ENCODE results near the gene RIC3. TPM values are rescaled to one million over a fixed set of nuclear protein-coding genes. Genes with fewer than 3 reads are reported as not detected.

The RIC3 gene
- total and polyA plus RNA-seq, 7 donors: 0.23 to 34.9 (median 14.7) TPM; not detected in 1

GRCh38 chr11:8201644-8202365, 33.0 kb upstream of the RIC3 start:
- no peak for TF ChIP-seq POLR2A (IDR thresholded peaks at IDR 0.05)
- TF ChIP-seq CTCF (IDR thresholded peaks at IDR 0.05): no peak
- TF ChIP-seq EP300 (IDR thresholded peaks at IDR 0.05): no peak
- no peak for TF ChIP-seq POLR2AphosphoS5 (IDR thresholded peaks at IDR 0.05)
- H3K36me3 ChIP-seq: no peaks in the 10 kb centered on the region
- H3K4me3 ChIP-seq: no peak overlapping the region
- DNase-seq: no peak
- intact Hi-C loops (cut with DNase I): no loop called here
- H3K27me3 ChIP-seq: peaks cover 0 to 1% (median 0%) of the 10 kb centered on the region in 3 donors
- 46 to 50% methylated on average over 4 of the region's 4 CpGs for WGBS, 2 donors
- no peak overlapping the region for H3K27ac ChIP-seq
- H3K4me1 ChIP-seq: no peaks in the 10 kb centered on the region
- H3K9me3 ChIP-seq: no peaks in the 10 kb centered on the region

- 70 to 82% methylated on average over 2 of the region's 2 CpGs for WGBS, 2 donors
Observed at GRCh38 chr11:8199676-8200075, 30.9 kb upstream of the RIC3 start.

DNA sequence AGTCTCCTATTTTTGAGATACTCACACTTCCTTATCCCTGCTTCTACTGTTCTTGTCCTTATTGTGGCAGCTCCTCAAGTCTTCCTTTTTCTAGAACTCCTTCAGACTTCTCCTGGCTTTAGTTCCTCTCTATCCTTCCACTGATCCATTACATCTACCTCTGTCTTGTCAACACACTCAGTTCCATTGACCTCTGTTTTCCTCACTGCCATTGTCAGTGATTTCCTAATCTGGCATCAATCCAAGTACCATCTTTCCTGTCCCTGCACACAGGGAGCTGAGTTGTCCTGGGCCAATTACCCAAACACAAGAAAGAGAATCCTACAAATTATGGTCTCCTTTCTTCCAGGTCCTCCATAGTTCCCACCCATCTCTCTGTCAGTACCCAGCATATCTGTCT, 27.9 kb upstream of the RIC3 start:
- no peaks in the 10 kb centered on the region for H3K9me3 ChIP-seq
- no peaks in the 10 kb centered on the region for H3K4me1 ChIP-seq
- H3K4me3 ChIP-seq: no peak overlapping the region
- H3K36me3 ChIP-seq: no peaks in the 10 kb centered on the region
- intact Hi-C loops (cut with DNase I): no loop called here
- peaks cover 0 to 7% (median 0%) of the 10 kb centered on the region in 3 donors for H3K27me3 ChIP-seq
- TF ChIP-seq POLR2AphosphoS5 (IDR thresholded peaks at IDR 0.05): no peak
- TF ChIP-seq POLR2A (IDR thresholded peaks at IDR 0.05): no peak
- TF ChIP-seq CTCF (IDR thresholded peaks at IDR 0.05): no peak
- no peak for TF ChIP-seq EP300 (IDR thresholded peaks at IDR 0.05)
- no peak overlapping the region for H3K27ac ChIP-seq
- DNase-seq: no peak

More at GRCh38 chr11:8199676-8200075, 30.9 kb upstream of the RIC3 start:
- no peaks in the 10 kb centered on the region for H3K9me3 ChIP-seq
- no peak overlapping the region for H3K27ac ChIP-seq
- DNase-seq: no peak
- H3K36me3 ChIP-seq: no peaks in the 10 kb centered on the region
- no peaks in the 10 kb centered on the region for H3K27me3 ChIP-seq
- TF ChIP-seq CTCF (IDR thresholded peaks at IDR 0.05) (no peak), EP300 (IDR thresholded peaks at IDR 0.05) (no peak), POLR2A (IDR thresholded peaks at IDR 0.05) (no peak), POLR2AphosphoS5 (IDR thresholded peaks at IDR 0.05) (no peak)
- no peaks in the 10 kb centered on the region for H3K4me1 ChIP-seq
- intact Hi-C loops (cut with DNase I): no loop called here
- no peak overlapping the region for H3K4me3 ChIP-seq

- H3K4me3 ChIP-seq: no peak overlapping the region
- no peak for TF ChIP-seq EP300 (IDR thresholded peaks at IDR 0.05)
- no peak for TF ChIP-seq CTCF (IDR thresholded peaks at IDR 0.05)
- no peak for TF ChIP-seq POLR2AphosphoS5 (IDR thresholded peaks at IDR 0.05)
- no peak for TF ChIP-seq POLR2A (IDR thresholded peaks at IDR 0.05)
- intact Hi-C loops (cut with DNase I): no loop called here
- no peaks in the 10 kb centered on the region for H3K36me3 ChIP-seq
- H3K27me3 ChIP-seq: peaks cover 0 to 7% (median 0%) of the 10 kb centered on the region in 3 donors
- no peak overlapping the region for H3K27ac ChIP-seq
- no peak for DNase-seq
- H3K4me1 ChIP-seq: no peaks in the 10 kb centered on the region
- no peaks in the 10 kb centered on the region for H3K9me3 ChIP-seq
- WGBS, 2 donors: 68 to 72% methylated on average over 4 of the region's 4 CpGs
Observed at GRCh38 chr11:8194956-8195355, 26.1 kb upstream of the RIC3 start.

DNA sequence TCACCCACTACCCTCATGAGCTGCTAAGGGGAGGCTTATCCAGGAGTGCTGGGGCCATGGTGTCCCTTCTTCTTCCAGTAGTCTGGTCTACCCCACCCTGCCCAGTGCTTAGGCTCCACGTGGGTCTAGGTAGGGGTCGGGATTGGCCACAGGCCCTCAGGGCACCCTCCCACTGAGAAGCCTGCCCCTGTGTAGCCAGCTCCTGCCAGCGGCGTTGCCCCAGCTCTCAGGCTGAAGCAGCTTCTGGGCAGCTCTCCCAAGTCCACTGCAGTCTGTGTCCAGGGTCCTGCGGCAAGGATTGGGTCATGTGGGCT, 24.0 kb upstream of the RIC3 start:
- H3K4me1 ChIP-seq: no peaks in the 10 kb centered on the region
- H3K27ac ChIP-seq: no peak overlapping the region
- H3K27me3 ChIP-seq: peaks cover 0 to 7% (median 0%) of the 10 kb centered on the region in 3 donors
- peak in 1 of 4 experiments; percentile 3 for TF ChIP-seq CTCF (IDR thresholded peaks at IDR 0.05)
- no peak for TF ChIP-seq EP300 (IDR thresholded peaks at IDR 0.05)
- TF ChIP-seq POLR2A (IDR thresholded peaks at IDR 0.05): no peak
- no peak for TF ChIP-seq POLR2AphosphoS5 (IDR thresholded peaks at IDR 0.05)
- H3K36me3 ChIP-seq: no peaks in the 10 kb centered on the region
- H3K4me3 ChIP-seq: no peak overlapping the region
- 41 to 50% methylated on average over 5 of the region's 5 CpGs for WGBS, 2 donors
- DNase-seq: no peak
- no peaks in the 10 kb centered on the region for H3K9me3 ChIP-seq
- intact Hi-C loops (cut with DNase I): loop anchor here (1.0 kb wide), 1 partner anchor 70 kb away; the partner anchor contains the start of gene LMO1
